BJ (cell line): ENCODE measurements around the gene MET. TPM values are rescaled to one million over a fixed set of nuclear protein-coding genes. Genes with fewer than 3 reads are reported as not detected.
"Not testable (repeated sequence)": the region's sequence is repeated elsewhere in the genome, so short reads cannot be mapped to it uniquely, and the experiment has no call there.

Source experiments
- CTCF ChIA-PET: fragments of 350-600 bp; formaldehyde crosslinking; extraction: SDS; loops from one replicate; lab custom pipeline; 2021; ENCODE audit warnings: antibody characterized with exemption, inconsistent platforms; lab: Yijun Ruan, JAX
- POLR2A ChIA-PET: fragments of 300-600 bp; sonication (Branson Sonifier 250); formaldehyde crosslinking; extraction: SDS; loops from one replicate; lab custom pipeline; 2021; ENCODE audit warnings: antibody characterized with exemption; lab: Charles Lee
- DNase-seq: peaks from one replicate; pipeline ENCODE4 v3.0.0-alpha.2; 2011; ENCODE audit warnings: low read depth
- H3K27me3 ChIP-seq: 2 replicates; pipeline ENCODE4 v1.6.0; 2011; ENCODE audit warnings: low read length; ENCODE audit not compliant: control insufficient read depth, insufficient read depth
- H3K36me3 ChIP-seq: 2 replicates; pipeline ENCODE4 v1.5.1; 2011; ENCODE audit warnings: low read length; ENCODE audit not compliant: control insufficient read depth, insufficient read depth
- H3K4me3 ChIP-seq: 2 replicates; pipeline ENCODE4 v1.5.1; 2011; ENCODE audit warnings: low read depth, mild to moderate bottlenecking, control low read depth, low read length
- polyA plus RNA-seq: library from polyadenylated mRNA; depleted of rRNA; stranded (reverse); fragments of >200 nt; gene quantifications from 2 replicates; pipeline ENCODE4 v1.2.3, GENCODE V29; 2011
- TF ChIP-seq, protein P1 (sequence below): IDR thresholded peaks from 2 replicates; pipeline ENCODE4 v1.5.1; 2011; ENCODE audit warnings: low read depth, mild to moderate bottlenecking, control low read depth, inconsistent platforms, low read length, moderate library complexity; ENCODE audit not compliant: insufficient read depth

MET gene
- polyA plus RNA-seq, 1 experiment = 68.3 TPM

GRCh38 chr7:116652793-116653192 is 19.2 kb upstream of the MET start:
- Histone ChIP-seq H3K4me3 (no peak overlapping the region), H3K27me3 (no peaks in the 10 kb centered on the region), H3K36me3 (no peaks in the 10 kb centered on the region)
- POLR2A ChIA-PET = no interaction called here
- CTCF ChIA-PET = interaction anchor here (1.0 to 1.4 kb wide), 3 partner anchors 9 to 61 kb away, joined by 3 to 4 read pairs (median 3); no protein-coding TSS in a partner anchor
- TF ChIP-seq, protein P1, sequence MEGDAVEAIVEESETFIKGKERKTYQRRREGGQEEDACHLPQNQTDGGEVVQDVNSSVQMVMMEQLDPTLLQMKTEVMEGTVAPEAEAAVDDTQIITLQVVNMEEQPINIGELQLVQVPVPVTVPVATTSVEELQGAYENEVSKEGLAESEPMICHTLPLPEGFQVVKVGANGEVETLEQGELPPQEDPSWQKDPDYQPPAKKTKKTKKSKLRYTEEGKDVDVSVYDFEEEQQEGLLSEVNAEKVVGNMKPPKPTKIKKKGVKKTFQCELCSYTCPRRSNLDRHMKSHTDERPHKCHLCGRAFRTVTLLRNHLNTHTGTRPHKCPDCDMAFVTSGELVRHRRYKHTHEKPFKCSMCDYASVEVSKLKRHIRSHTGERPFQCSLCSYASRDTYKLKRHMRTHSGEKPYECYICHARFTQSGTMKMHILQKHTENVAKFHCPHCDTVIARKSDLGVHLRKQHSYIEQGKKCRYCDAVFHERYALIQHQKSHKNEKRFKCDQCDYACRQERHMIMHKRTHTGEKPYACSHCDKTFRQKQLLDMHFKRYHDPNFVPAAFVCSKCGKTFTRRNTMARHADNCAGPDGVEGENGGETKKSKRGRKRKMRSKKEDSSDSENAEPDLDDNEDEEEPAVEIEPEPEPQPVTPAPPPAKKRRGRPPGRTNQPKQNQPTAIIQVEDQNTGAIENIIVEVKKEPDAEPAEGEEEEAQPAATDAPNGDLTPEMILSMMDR = no peak
- no peak for DNase-seq

DNA sequence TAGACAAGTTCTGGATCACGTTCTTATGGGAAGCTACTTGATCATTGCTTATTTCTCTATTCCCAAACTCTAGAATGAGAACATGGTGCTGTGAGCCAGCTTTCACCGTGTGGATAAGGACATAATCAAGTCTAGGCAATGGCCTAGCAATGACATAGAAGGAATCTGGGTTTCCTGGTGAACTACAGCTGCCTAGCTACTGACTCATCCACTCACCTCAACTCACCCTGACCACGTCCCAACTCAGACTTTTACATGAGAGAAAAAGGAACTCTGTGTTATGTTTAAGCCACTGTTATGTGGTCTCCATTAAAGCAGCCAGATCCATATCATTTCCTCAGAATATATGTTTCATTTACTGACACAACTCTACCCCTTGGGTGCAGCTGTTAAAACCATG is 18.8 kb upstream of the MET start:
- no peak overlapping the region for H3K4me3 ChIP-seq
- CTCF ChIA-PET = interaction anchor here (0.9 to 1.4 kb wide), 3 partner anchors 9 to 242 kb away, joined by 3 to 4 read pairs (median 3); no protein-coding TSS in a partner anchor
- POLR2A ChIA-PET = no interaction called here
- no peaks in the 10 kb centered on the region for H3K36me3 ChIP-seq
- no peaks in the 10 kb centered on the region for H3K27me3 ChIP-seq
- TF ChIP-seq, protein P1 = no peak
- no peak for DNase-seq

DNA sequence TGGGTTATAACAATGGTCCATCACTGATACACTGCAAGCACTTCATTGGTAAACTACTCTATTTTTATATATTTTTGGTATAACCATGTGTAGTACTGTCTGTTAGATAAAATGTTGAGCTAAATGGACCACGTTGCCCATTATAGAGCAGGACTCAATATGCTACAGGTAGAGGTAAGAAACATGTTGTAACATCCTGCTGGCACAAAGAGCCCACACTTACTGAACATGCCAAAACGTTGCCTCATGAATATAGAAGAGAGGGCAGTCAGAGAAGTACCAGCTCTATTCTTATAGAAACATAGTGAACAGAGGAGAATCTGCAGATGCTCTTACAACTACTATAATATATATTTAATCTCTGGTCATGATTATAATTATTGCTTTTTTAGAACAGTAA is 18.4 kb upstream of the MET start:
- TF ChIP-seq, protein P1 = no peak
- Histone ChIP-seq H3K4me3 (no peak overlapping the region), H3K36me3 (no peaks in the 10 kb centered on the region), H3K27me3 (no peaks in the 10 kb centered on the region)
- CTCF ChIA-PET = interaction anchor here (0.9 to 1.4 kb wide), 3 partner anchors 8 to 241 kb away, joined by 3 to 4 read pairs (median 3); no protein-coding TSS in a partner anchor
- POLR2A ChIA-PET = no interaction called here
- DNase-seq = no peak

GRCh38 chr7:116659248-116659647 is 12.7 kb upstream of the MET start:
- H3K36me3 ChIP-seq, POLR2A ChIA-PET, H3K27me3 ChIP-seq, DNase-seq, H3K4me3 ChIP-seq: not testable (repeated sequence)
- CTCF ChIA-PET = interaction anchor here (0.8 to 2.3 kb wide), 2 partner anchors 9 to 12 kb away, joined by 4 to 9 read pairs; no protein-coding TSS in a partner anchor

DNA sequence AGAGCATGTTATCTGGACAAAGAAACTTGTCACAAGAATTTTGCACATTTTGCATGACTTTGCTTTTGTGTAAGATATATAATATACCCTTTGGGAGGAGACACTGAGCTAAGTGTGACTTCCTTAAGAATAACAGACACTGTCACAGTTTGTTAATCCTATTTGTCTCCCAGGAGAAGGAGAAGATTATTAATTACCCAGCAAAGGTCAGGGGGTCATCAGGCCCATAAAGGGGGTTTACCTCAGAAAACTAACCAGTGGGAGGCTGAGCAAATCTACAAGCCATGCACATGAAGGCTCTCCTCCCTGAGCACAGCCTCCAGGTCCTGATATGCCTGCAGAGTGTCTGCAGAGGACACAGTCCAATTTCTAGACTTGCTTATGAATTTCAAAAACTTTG is 10.1 kb upstream of the MET start:
- ChIA-PET CTCF (interaction anchor here (0.7 to 2.5 kb wide), 3 partner anchors 9 to 12 kb away, joined by 3 to 9 read pairs (median 3); partner anchors contain the start of gene MET), POLR2A (no interaction called here)
- no peaks in the 10 kb centered on the region for H3K27me3 ChIP-seq
- DNase-seq = no peak
- TF ChIP-seq, protein P1 = no peak
- no peaks in the 10 kb centered on the region for H3K36me3 ChIP-seq
- H3K4me3 ChIP-seq = no peak overlapping the region

DNA sequence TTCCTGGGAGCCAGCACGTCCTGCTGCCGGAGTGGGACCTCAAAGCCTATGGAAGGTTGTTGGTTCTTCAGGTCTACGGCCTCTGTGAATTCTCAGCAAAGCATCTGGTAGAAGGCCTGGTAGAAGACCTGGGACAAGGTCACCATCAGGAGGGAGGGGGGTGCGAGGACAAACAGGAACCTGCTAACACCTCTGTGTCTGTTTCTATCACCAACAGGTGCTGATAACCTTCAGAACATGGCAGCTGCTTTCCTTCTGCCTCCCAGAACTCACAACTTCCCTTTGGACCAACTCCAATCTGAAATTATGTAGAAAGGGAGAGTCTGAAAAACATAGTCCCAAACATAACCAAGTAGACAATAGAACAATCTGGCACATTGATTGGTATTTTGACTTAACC is 8.3 kb upstream of the MET start:
- TF ChIP-seq, protein P1 = no peak
- H3K27me3 ChIP-seq = no peaks in the 10 kb centered on the region
- CTCF ChIA-PET = no interaction called here
- no peak for DNase-seq
- POLR2A ChIA-PET = no interaction called here
- no peaks in the 10 kb centered on the region for H3K36me3 ChIP-seq
- H3K4me3 ChIP-seq = no peak overlapping the region
